GM18870 (cell line): ENCODE measurements around the gene MAD1L1.

Experiments used
- ATAC-seq: cut with Tn5 transposase; IDR thresholded peaks from one replicate; pipeline ENCODE4 v1.9.1; 2021; ENCODE audit warnings: moderate library complexity; ENCODE audit not compliant: unreplicated experiment

MAD1L1 gene

GRCh38 chr7:1781369-1781768 lies 451.4 kb downstream of the MAD1L1 start:
- no peak for ATAC-seq

GRCh38 chr7:1779445-1779844 lies 453.3 kb downstream of the MAD1L1 start:
- ATAC-seq, result no peak

- ATAC-seq, result no peak
These were observed 455.6 kb downstream of the MAD1L1 start for GRCh38 chr7:1777122-1777521.

GRCh38 chr7:1775389-1775788 lies 457.4 kb downstream of the MAD1L1 start:
- ATAC-seq, result no peak

GRCh38 chr7:1770331-1770730 lies 462.4 kb downstream of the MAD1L1 start:
- no peak for ATAC-seq

GRCh38 chr7:1769286-1770200 lies 463.2 kb downstream of the MAD1L1 start:
- ATAC-seq, result no peak

- no peak for ATAC-seq
These were observed 463.9 kb downstream of the MAD1L1 start for GRCh38 chr7:1768832-1769231.

- no peak for ATAC-seq
These were observed 465.2 kb downstream of the MAD1L1 start for GRCh38 chr7:1767524-1767923.
